NCI-H2107 treated with DMSO at 0.1 percent for 48 hours (cell line): ENCODE results near the gene MILR1.
"Not testable (repeated sequence)": the region's sequence is repeated elsewhere in the genome, so short reads cannot be mapped to it uniquely, and the experiment has no call there.

ENCODE experiments used
- DNase-seq: peaks from one replicate; lab custom pipeline; 2025; ENCODE audit not compliant: unreplicated experiment; lab: John Stamatoyannopoulos, UW

MILR1 gene

GRCh38 chr17:64426596-64426995 lies 22.3 kb upstream of the MILR1 start:
- DNase-seq: no peak

GRCh38 chr17:64428406-64428805 lies 20.5 kb upstream of the MILR1 start:
- no peak for DNase-seq

- not testable (repeated sequence) for DNase-seq
Observed at GRCh38 chr17:64430036-64430435, 18.9 kb upstream of the MILR1 start.

- no peak for DNase-seq
Observed at GRCh38 chr17:64431534-64431933, 17.4 kb upstream of the MILR1 start.

GRCh38 chr17:64437944-64438525 lies 10.9 kb upstream of the MILR1 start:
- DNase-seq: no peak

GRCh38 chr17:64439521-64439920 lies 9.4 kb upstream of the MILR1 start:
- DNase-seq: not testable (repeated sequence)

GRCh38 chr17:64439956-64440355 lies 9.0 kb upstream of the MILR1 start:
- no peak for DNase-seq

- DNase-seq: no peak
Observed at GRCh38 chr17:64441772-64442540, 7.0 kb upstream of the MILR1 start.

GRCh38 chr17:64442541-64442971 lies 6.4 kb upstream of the MILR1 start:
- no peak for DNase-seq

- DNase-seq: no peak
Observed at GRCh38 chr17:64443086-64443760, 5.7 kb upstream of the MILR1 start.

- DNase-seq: no peak
Observed at GRCh38 chr17:64447526-64447925, 1.4 kb upstream of the MILR1 start.

GRCh38 chr17:64449545-64449944 lies 630 bp downstream of the MILR1 start:
- no peak for DNase-seq

GRCh38 chr17:64455993-64456885 lies 7.3 kb downstream of the MILR1 start:
- DNase-seq: no peak

- no peak for DNase-seq
Observed at GRCh38 chr17:64457156-64457555, 8.2 kb downstream of the MILR1 start.

- no peak for DNase-seq
Observed at GRCh38 chr17:64458756-64459155, 9.8 kb downstream of the MILR1 start.

GRCh38 chr17:64459284-64459747 lies 10.4 kb downstream of the MILR1 start:
- no peak for DNase-seq

GRCh38 chr17:64459818-64460217 lies 10.9 kb downstream of the MILR1 start:
- DNase-seq: not testable (repeated sequence)

GRCh38 chr17:64460955-64461354 lies 12.0 kb downstream of the MILR1 start:
- DNase-seq: no peak

GRCh38 chr17:64461788-64462187 lies 12.9 kb downstream of the MILR1 start:
- no peak for DNase-seq

- no peak for DNase-seq
Observed at GRCh38 chr17:64466019-64466735, 17.3 kb downstream of the MILR1 start.
